ENCODE data around the gene EIF4B. TPM values are rescaled to one million over a fixed set of nuclear protein-coding genes. Genes with fewer than 3 reads are reported as not detected.
A peak's percentile ranks its signal among the peaks of the same experiment; 100 is the strongest.

The EIF4B gene
- total and polyA plus RNA-seq, 9 of the 15 experiments (the other 6 are each of a cell fraction or from before 2014, with no cell fraction given), result 138 to 669 (median 552) TPM

DNA sequence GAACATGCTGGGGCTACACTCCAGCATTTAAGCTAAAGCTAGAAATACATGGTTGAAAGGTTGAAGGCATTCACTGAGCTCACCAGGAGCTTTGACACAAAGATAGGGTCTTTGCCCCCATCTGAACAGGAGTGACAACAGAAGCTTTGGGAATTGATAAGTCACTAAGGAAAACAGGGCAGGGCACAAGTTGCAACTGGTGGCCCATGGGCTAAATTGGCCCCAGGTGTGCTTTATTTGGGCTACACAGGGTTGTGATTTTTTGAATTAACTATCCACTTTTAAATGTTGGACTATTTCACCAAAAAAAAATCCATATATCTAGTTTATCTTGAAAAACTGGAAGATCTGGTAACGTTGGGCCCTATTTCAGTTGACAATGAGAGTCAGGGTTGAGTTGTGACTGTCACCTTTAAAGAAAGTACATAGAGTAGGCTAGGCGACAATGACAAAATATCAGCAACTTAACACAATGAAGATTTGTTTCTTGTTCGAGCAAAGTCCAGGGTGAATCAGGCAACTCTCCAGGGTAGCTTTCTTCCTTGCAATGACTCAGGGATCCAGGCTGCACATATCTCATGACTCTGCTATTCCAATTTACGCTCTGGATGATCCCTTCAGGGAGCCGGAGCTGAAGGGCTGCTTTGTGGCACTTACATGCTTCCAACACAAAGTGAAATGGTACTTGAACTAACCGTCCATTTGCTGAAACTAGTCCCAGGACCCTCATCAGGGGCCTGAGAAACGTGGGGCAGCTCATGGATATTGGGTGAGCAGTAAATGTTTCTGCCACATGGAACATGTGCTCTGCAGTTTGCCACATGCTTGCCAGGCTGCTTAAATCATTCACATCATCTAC, 13.3 kb upstream of the EIF4B start (continued):
- TF ChIP-seq SMARCC2 (IDR thresholded peaks at IDR 0.05; ENCODE audit: low read depth), result peak; percentile 42; the same call in 1 of the 2 replicates
- no peak for TF ChIP-seq PCBP1 (IDR thresholded peaks at IDR 0.05; ENCODE audit: low read depth, low read length, poor library complexity, severe bottlenecking)
- TF ChIP-seq JUND (IDR thresholded peaks at IDR 0.05; ENCODE audit: borderline replicate concordance, low read depth, low read length), result peak; percentile 58
- no peak; the same call in 2 of the 3 replicates for TF ChIP-seq JUND (tag; IDR thresholded peaks at IDR 0.05; ENCODE audit: borderline replicate concordance, low read depth, low read length)
- TF ChIP-seq, protein P1, sequence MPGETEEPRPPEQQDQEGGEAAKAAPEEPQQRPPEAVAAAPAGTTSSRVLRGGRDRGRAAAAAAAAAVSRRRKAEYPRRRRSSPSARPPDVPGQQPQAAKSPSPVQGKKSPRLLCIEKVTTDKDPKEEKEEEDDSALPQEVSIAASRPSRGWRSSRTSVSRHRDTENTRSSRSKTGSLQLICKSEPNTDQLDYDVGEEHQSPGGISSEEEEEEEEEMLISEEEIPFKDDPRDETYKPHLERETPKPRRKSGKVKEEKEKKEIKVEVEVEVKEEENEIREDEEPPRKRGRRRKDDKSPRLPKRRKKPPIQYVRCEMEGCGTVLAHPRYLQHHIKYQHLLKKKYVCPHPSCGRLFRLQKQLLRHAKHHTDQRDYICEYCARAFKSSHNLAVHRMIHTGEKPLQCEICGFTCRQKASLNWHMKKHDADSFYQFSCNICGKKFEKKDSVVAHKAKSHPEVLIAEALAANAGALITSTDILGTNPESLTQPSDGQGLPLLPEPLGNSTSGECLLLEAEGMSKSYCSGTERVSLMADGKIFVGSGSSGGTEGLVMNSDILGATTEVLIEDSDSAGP (CRISPR knock-in tag; IDR thresholded peaks at IDR 0.05), result no peak
- TF ChIP-seq HDAC1 (IDR thresholded peaks at IDR 0.05), result peak in 1 of 2 experiments; percentile 9; a peak in 1 of 4 replicates
- TF ChIP-seq BCOR (IDR thresholded peaks at IDR 0.05), result no peak
- peak; percentile 28; the same call in 1 of the 2 replicates for TF ChIP-seq JUN (IDR thresholded peaks at IDR 0.05; ENCODE audit: borderline replicate concordance, low read depth, low read length)
- no peak for TF ChIP-seq JUN (CRISPR knock-in tag; IDR thresholded peaks at IDR 0.05; ENCODE audit: borderline replicate concordance)
- no peak for TF ChIP-seq LARP7 (IDR thresholded peaks at IDR 0.05)
- TF ChIP-seq ZNF444 (CRISPR knock-in tag; IDR thresholded peaks at IDR 0.05), result no peak
- TF ChIP-seq ZNF766 (CRISPR knock-in tag; conservative IDR thresholded peaks at IDR 0.05), result peak; percentile 43; the same call in 1 of the 2 replicates
- no peak for TF ChIP-seq ZNF778 (CRISPR knock-in tag; IDR thresholded peaks at IDR 0.05)
- no peak for TF ChIP-seq ZNF584 (CRISPR knock-in tag; IDR thresholded peaks at IDR 0.05; ENCODE audit: low read depth)
- peak; percentile 93 for TF ChIP-seq NFE2 (IDR thresholded peaks at IDR 0.05; ENCODE audit: low read depth)
- TF ChIP-seq, protein P2, sequence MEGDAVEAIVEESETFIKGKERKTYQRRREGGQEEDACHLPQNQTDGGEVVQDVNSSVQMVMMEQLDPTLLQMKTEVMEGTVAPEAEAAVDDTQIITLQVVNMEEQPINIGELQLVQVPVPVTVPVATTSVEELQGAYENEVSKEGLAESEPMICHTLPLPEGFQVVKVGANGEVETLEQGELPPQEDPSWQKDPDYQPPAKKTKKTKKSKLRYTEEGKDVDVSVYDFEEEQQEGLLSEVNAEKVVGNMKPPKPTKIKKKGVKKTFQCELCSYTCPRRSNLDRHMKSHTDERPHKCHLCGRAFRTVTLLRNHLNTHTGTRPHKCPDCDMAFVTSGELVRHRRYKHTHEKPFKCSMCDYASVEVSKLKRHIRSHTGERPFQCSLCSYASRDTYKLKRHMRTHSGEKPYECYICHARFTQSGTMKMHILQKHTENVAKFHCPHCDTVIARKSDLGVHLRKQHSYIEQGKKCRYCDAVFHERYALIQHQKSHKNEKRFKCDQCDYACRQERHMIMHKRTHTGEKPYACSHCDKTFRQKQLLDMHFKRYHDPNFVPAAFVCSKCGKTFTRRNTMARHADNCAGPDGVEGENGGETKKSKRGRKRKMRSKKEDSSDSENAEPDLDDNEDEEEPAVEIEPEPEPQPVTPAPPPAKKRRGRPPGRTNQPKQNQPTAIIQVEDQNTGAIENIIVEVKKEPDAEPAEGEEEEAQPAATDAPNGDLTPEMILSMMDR (IDR thresholded peaks at IDR 0.05 in 2 of 3, conservative IDR thresholded peaks at IDR 0.05 in 1 of 3; ENCODE audit: insufficient read depth in 2 of 3, low read depth in 1 of 3, low read length in 3 of 3), result no peak
- TF ChIP-seq FOSL1 (tag; conservative IDR thresholded peaks at IDR 0.05), result peak; percentile 64
- TF ChIP-seq ZNF695 (CRISPR knock-in tag; IDR thresholded peaks at IDR 0.05), result no peak
- TF ChIP-seq, protein P3, sequence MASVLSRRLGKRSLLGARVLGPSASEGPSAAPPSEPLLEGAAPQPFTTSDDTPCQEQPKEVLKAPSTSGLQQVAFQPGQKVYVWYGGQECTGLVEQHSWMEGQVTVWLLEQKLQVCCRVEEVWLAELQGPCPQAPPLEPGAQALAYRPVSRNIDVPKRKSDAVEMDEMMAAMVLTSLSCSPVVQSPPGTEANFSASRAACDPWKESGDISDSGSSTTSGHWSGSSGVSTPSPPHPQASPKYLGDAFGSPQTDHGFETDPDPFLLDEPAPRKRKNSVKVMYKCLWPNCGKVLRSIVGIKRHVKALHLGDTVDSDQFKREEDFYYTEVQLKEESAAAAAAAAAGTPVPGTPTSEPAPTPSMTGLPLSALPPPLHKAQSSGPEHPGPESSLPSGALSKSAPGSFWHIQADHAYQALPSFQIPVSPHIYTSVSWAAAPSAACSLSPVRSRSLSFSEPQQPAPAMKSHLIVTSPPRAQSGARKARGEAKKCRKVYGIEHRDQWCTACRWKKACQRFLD (CRISPR knock-in tag; IDR thresholded peaks at IDR 0.05), result 0 out of 2 replicates have a peak, but pooled peaks have one; percentile 26
- TF ChIP-seq ATF7 (IDR thresholded peaks at IDR 0.05), result 0 out of 2 replicates have a peak, but pooled peaks have one; percentile 20
- peak; percentile 74 for TF ChIP-seq MECOM (CRISPR knock-in tag; IDR thresholded peaks at IDR 0.05)
- TF ChIP-seq TEAD2 (tag; IDR thresholded peaks at IDR 0.05), result no peak
- TF ChIP-seq MEIS2 (IDR thresholded peaks at IDR 0.05; ENCODE audit: partially characterized antibody), result no peak
